HepG2 (cell line): ENCODE measurements around the gene LYRM7. TPM values are rescaled to one million over a fixed set of nuclear protein-coding genes. Genes with fewer than 3 reads are reported as not detected.

Source experiments
- EED ChIP-seq: sonication (generic); formaldehyde crosslinking; IDR thresholded peaks from 2 replicates; pipeline ENCODE4 v1.5.0; 2020; ENCODE audit warnings: mild to moderate bottlenecking, missing genetic modification reagents
- FOXK2 ChIP-seq: fragments of 450-650 bp; IDR thresholded peaks from 2 replicates; pipeline ENCODE4 v1.6.1; 2016
- PAX8 ChIP-seq: sonication (generic); formaldehyde crosslinking; IDR thresholded peaks from 2 replicates; pipeline ENCODE4 v1.8.0; 2022; ENCODE audit warnings: mild to moderate bottlenecking, missing genetic modification reagents, borderline replicate concordance
- POLR2AphosphoS5 ChIP-seq: IDR thresholded peaks from 2 replicates; pipeline ENCODE4 v1.6.1; 2012; ENCODE audit warnings: low read depth, low read length
- RNF219 ChIP-seq: sonication (generic); formaldehyde crosslinking; IDR thresholded peaks from 2 replicates; pipeline ENCODE4 v1.5.0; 2020; ENCODE audit warnings: mild to moderate bottlenecking, missing genetic modification reagents
- SRSF9 ChIP-seq: fragments of 200-400 bp; formaldehyde crosslinking; IDR thresholded peaks from 2 replicates; pipeline ENCODE4 v1.6.1; 2018; ENCODE audit warnings: borderline replicate concordance, mild to moderate bottlenecking, low read depth, low read length; ENCODE audit not compliant: insufficient read depth, poor library complexity, severe bottlenecking
- THYN1 ChIP-seq: sonication (generic); formaldehyde crosslinking; IDR thresholded peaks from 2 replicates; pipeline ENCODE4 v1.8.1; 2023; ENCODE audit warnings: low read depth, mild to moderate bottlenecking, moderate library complexity, missing genetic modification reagents, borderline replicate concordance
- ZNF138 ChIP-seq: sonication (generic); formaldehyde crosslinking; IDR thresholded peaks from 2 replicates; pipeline ENCODE4 v1.5.0; 2020; ENCODE audit warnings: mild to moderate bottlenecking, low read depth, missing genetic modification reagents
- ZNF513 ChIP-seq: sonication (generic); formaldehyde crosslinking; conservative IDR thresholded peaks from 2 replicates; pipeline ENCODE4 v1.5.0; 2020; ENCODE audit warnings: missing genetic modification reagents
- ZNF556 ChIP-seq: sonication (generic); formaldehyde crosslinking; IDR thresholded peaks from 2 replicates; pipeline ENCODE4 v1.4.0; 2020; ENCODE audit warnings: mild to moderate bottlenecking, missing genetic modification reagents, borderline replicate concordance
- ZNF557 ChIP-seq: sonication (generic); formaldehyde crosslinking; IDR thresholded peaks from 2 replicates; pipeline ENCODE4 v1.4.0; 2020; ENCODE audit warnings: missing genetic modification reagents
- ZNF691 ChIP-seq: sonication (generic); formaldehyde crosslinking; IDR thresholded peaks from 2 replicates; pipeline ENCODE4 v1.4.0; 2020; ENCODE audit warnings: missing genetic modification reagents, low read depth, mild to moderate bottlenecking, borderline replicate concordance
- polyA plus RNA-seq, 8 experiments: library from polyadenylated mRNA; depleted of rRNA in 3 of 8; stranded (reverse) in 7 of 8; unstranded in 1 of 8; fragments of >200 nt; fragmentation: Illumina TruSeq in 4 of 8; extraction: Trizol in 4 of 8; gene quantifications; 2 replicates each; pipeline versions ENCODE4 v1.2.1 to v1.2.3, GENCODE V29; 2011 to 2016; ENCODE audit warnings: low read depth in 4 of 8, missing spikeins in 1 of 8, mixed read lengths in 1 of 8; ENCODE audit not compliant: insufficient read depth in 1 of 8
- total RNA-seq, 5 experiments: library from RNA; depleted of rRNA; stranded (reverse); fragments of >200 nt; fragmentation: Illumina TruSeq; extraction: Trizol; gene quantifications; 2 replicates each; pipeline ENCODE4 v1.2.3, GENCODE V29; 2016; ENCODE audit warnings: low read depth in 1 of 5
- TF ChIP-seq, protein P1 (sequence below): sonication (generic); formaldehyde crosslinking; IDR thresholded peaks from 2 replicates; pipeline ENCODE4 v1.5.0; 2020; ENCODE audit warnings: mild to moderate bottlenecking, missing genetic modification reagents
- TF ChIP-seq, protein P2 (sequence below): sonication (generic); formaldehyde crosslinking; IDR thresholded peaks from 2 replicates; pipeline ENCODE4 v1.4.0; 2020; ENCODE audit warnings: missing genetic modification reagents
- TF ChIP-seq, protein P3 (sequence below): sonication (generic); formaldehyde crosslinking; IDR thresholded peaks from 2 replicates; pipeline ENCODE4 v1.9.0; 2021; ENCODE audit warnings: missing genetic modification reagents, mild to moderate bottlenecking, borderline replicate concordance

The LYRM7 gene
- total and polyA plus RNA-seq, 2 of the 13 experiments (the other 11 are each of a cell fraction or from before 2014, with no cell fraction given) = 3.0 to 5.5 TPM

- TF ChIP-seq RNF219 (no peak; the same call in 1 of the 2 replicates), PAX8 (CRISPR knock-in tag) (0 out of 2 replicates have a peak, but pooled peaks have one; percentile 59), ZNF691 (CRISPR knock-in tag) (0 out of 2 replicates have a peak, but pooled peaks have one; percentile 21), ZNF513 (CRISPR knock-in tag) (no peak), EED (CRISPR knock-in tag) (peak; percentile 83; the same call in 1 of the 2 replicates), POLR2AphosphoS5 (no peak), FOXK2 (no peak), ZNF557 (CRISPR knock-in tag) (no peak), SRSF9 (no peak), ZNF556 (CRISPR knock-in tag) (no peak), THYN1 (CRISPR knock-in tag) (no peak), ZNF138 (CRISPR knock-in tag) (0 out of 2 replicates have a peak, but pooled peaks have one; percentile 83)
- TF ChIP-seq, protein P1, sequence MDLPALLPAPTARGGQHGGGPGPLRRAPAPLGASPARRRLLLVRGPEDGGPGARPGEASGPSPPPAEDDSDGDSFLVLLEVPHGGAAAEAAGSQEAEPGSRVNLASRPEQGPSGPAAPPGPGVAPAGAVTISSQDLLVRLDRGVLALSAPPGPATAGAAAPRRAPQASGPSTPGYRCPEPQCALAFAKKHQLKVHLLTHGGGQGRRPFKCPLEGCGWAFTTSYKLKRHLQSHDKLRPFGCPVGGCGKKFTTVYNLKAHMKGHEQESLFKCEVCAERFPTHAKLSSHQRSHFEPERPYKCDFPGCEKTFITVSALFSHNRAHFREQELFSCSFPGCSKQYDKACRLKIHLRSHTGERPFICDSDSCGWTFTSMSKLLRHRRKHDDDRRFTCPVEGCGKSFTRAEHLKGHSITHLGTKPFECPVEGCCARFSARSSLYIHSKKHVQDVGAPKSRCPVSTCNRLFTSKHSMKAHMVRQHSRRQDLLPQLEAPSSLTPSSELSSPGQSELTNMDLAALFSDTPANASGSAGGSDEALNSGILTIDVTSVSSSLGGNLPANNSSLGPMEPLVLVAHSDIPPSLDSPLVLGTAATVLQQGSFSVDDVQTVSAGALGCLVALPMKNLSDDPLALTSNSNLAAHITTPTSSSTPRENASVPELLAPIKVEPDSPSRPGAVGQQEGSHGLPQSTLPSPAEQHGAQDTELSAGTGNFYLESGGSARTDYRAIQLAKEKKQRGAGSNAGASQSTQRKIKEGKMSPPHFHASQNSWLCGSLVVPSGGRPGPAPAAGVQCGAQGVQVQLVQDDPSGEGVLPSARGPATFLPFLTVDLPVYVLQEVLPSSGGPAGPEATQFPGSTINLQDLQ (CRISPR knock-in tag) = no peak
- TF ChIP-seq, protein P2, sequence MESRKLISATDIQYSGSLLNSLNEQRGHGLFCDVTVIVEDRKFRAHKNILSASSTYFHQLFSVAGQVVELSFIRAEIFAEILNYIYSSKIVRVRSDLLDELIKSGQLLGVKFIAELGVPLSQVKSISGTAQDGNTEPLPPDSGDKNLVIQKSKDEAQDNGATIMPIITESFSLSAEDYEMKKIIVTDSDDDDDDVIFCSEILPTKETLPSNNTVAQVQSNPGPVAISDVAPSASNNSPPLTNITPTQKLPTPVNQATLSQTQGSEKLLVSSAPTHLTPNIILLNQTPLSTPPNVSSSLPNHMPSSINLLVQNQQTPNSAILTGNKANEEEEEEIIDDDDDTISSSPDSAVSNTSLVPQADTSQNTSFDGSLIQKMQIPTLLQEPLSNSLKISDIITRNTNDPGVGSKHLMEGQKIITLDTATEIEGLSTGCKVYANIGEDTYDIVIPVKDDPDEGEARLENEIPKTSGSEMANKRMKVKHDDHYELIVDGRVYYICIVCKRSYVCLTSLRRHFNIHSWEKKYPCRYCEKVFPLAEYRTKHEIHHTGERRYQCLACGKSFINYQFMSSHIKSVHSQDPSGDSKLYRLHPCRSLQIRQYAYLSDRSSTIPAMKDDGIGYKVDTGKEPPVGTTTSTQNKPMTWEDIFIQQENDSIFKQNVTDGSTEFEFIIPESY (CRISPR knock-in tag) = no peak
- TF ChIP-seq, protein P3, sequence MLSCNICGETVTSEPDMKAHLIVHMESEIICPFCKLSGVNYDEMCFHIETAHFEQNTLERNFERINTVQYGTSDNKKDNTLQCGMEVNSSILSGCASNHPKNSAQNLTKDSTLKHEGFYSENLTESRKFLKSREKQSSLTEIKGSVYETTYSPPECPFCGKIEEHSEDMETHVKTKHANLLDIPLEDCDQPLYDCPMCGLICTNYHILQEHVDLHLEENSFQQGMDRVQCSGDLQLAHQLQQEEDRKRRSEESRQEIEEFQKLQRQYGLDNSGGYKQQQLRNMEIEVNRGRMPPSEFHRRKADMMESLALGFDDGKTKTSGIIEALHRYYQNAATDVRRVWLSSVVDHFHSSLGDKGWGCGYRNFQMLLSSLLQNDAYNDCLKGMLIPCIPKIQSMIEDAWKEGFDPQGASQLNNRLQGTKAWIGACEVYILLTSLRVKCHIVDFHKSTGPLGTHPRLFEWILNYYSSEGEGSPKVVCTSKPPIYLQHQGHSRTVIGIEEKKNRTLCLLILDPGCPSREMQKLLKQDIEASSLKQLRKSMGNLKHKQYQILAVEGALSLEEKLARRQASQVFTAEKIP = no peak
Observed at GRCh38 chr5:131164191-131165118, 6.3 kb upstream of the LYRM7 start (continued).
